ENCODE data around the gene SPRN. TPM values are rescaled to one million over a fixed set of nuclear protein-coding genes. Genes with fewer than 3 reads are reported as not detected.
"Not testable (repeated sequence)": the region's sequence is repeated elsewhere in the genome, so short reads cannot be mapped to it uniquely, and the experiment has no call there.

SPRN gene
- total RNA-seq, 1 donor from 2014 or later, result 0.12 TPM

DNA sequence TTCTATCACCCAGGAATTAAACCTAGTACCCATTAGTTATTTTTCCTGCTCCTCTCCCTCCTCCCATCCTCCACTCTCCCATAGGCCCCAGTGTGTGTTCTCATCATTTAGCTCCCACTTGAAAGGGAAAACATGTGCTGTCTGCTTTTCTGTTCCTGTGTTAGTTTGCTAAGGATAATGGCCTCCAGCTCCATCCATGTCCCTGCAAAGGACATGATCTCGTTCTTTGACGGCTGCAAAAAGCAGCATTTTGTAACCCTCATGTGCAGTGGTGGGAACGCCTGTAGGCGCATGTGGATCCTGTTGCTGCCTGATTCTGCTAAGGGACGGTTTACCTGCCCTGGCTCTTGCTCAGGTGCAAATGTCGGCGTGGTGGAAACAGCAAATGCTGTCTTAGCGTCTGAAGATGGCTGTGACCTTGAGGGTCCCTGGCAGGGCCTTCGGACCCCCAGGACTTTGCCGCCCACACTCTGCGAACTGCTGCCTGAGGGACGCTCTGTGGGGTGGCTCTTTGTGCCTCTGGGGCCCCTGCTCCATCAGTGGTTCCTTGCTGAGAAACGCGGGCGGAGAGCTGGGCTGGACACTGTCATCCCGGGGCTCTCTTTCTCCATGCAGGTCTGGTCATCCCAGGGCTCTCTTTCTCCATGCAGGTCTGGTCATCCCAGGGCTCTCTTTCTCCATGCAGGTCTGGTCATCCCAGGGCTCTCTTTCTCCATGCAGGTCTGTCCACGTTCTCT lies 36.0 kb downstream of the SPRN start:
- H3K9me3 Mint-ChIP-seq (ENCODE audit: low read depth), result no peaks in the 10 kb centered on the region
- H3K27me3 Mint-ChIP-seq, result no peaks in the 10 kb centered on the region
- H3K4me3 Mint-ChIP-seq (ENCODE audit: low read depth), result no peak overlapping the region
- peaks cover 9% of the 10 kb centered on the region for H3K36me3 Mint-ChIP-seq (ENCODE audit: insufficient read depth)
- TF ChIP-seq, protein P1, sequence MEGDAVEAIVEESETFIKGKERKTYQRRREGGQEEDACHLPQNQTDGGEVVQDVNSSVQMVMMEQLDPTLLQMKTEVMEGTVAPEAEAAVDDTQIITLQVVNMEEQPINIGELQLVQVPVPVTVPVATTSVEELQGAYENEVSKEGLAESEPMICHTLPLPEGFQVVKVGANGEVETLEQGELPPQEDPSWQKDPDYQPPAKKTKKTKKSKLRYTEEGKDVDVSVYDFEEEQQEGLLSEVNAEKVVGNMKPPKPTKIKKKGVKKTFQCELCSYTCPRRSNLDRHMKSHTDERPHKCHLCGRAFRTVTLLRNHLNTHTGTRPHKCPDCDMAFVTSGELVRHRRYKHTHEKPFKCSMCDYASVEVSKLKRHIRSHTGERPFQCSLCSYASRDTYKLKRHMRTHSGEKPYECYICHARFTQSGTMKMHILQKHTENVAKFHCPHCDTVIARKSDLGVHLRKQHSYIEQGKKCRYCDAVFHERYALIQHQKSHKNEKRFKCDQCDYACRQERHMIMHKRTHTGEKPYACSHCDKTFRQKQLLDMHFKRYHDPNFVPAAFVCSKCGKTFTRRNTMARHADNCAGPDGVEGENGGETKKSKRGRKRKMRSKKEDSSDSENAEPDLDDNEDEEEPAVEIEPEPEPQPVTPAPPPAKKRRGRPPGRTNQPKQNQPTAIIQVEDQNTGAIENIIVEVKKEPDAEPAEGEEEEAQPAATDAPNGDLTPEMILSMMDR (IDR thresholded peaks at IDR 0.05; ENCODE audit: unreplicated experiment), result no peak
- no peaks in the 10 kb centered on the region for H3K4me1 Mint-ChIP-seq (ENCODE audit: low read depth)
- no peak for DNase-seq (ENCODE audit: low spot score, unreplicated experiment)
- no peak overlapping the region for H3K27ac Mint-ChIP-seq

DNA sequence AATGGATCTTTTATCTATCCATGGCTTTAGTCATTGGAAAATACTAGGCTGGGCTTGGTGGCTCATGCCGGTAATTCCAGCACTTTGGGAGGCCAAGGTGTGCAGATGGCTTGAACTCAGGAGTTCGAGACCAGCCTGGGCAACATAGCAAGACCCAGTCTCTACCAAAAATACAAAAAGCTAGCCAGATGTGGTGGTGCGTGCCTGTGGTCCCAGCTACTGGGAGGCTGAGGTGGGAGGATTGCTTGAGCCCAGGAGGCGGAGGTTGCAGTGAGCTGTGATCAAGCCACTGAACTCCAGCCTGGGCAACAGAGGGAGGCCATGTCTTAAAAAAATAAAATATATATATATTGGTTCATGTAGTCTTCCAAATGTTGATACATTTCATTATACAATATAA lies 37.5 kb downstream of the SPRN start:
- H3K27me3 Mint-ChIP-seq; H3K9me3 Mint-ChIP-seq (ENCODE audit: low read depth); H3K27ac Mint-ChIP-seq; H3K4me3 Mint-ChIP-seq (ENCODE audit: low read depth); DNase-seq (ENCODE audit: low spot score, unreplicated experiment); H3K36me3 Mint-ChIP-seq (ENCODE audit: insufficient read depth); H3K4me1 Mint-ChIP-seq (ENCODE audit: low read depth): not testable (repeated sequence)

DNA sequence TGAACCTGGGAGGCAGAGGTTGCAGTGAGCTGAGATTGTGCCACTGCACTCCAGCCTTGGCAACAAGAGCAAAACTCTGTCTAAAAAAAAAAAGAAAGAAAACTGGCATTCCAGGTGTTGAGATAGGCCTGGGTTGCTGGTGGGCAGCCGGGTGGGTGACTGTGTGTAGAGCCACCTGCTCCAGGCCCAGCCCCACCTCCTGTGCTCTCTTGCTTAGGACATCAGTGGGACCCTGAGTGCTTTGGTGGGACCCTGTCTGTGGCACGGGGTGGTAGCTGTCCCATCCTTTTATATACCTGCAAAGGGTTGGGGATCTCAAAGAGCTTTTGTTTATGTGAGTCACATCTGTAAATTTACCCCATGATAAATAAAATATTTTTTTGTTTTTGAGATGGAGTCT lies 39.2 kb downstream of the SPRN start:
- no peak overlapping the region for H3K27ac Mint-ChIP-seq
- no peaks in the 10 kb centered on the region for H3K27me3 Mint-ChIP-seq
- no peaks in the 10 kb centered on the region for H3K9me3 Mint-ChIP-seq (ENCODE audit: low read depth)
- H3K36me3 Mint-ChIP-seq (ENCODE audit: insufficient read depth), result peaks cover 9% of the 10 kb centered on the region
- no peak overlapping the region for H3K4me3 Mint-ChIP-seq (ENCODE audit: low read depth)
- TF ChIP-seq, protein P1 (IDR thresholded peaks at IDR 0.05; ENCODE audit: unreplicated experiment), result no peak
- H3K4me1 Mint-ChIP-seq (ENCODE audit: low read depth), result no peaks in the 10 kb centered on the region
- no peak for DNase-seq (ENCODE audit: low spot score, unreplicated experiment)

DNA sequence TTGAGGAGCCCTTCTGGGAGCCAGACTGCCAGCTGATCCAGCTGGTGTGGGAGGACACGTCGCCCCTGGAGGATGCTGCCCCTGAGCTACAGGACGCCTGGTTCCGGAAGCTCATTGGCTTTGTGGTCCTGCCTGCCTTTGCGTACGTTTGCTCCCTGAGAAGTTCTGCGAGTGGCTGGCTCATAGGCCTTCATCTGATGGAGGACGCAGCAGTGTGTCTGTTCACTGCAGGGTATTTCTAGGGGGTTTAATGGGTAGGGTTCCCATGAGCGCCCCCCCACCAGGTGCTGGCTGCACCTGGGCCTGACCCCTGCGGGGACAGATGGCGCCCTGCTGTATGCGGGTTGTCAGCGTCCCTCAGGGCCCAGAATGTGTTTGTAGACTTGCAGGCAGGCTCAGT lies 40.4 kb downstream of the SPRN start:
- no peak overlapping the region for H3K27ac Mint-ChIP-seq
- H3K9me3 Mint-ChIP-seq (ENCODE audit: low read depth), result no peaks in the 10 kb centered on the region
- no peak overlapping the region for H3K4me3 Mint-ChIP-seq (ENCODE audit: low read depth)
- H3K4me1 Mint-ChIP-seq (ENCODE audit: low read depth), result no peaks in the 10 kb centered on the region
- peaks cover 6% of the 10 kb centered on the region for H3K36me3 Mint-ChIP-seq (ENCODE audit: insufficient read depth)
- TF ChIP-seq, protein P1 (IDR thresholded peaks at IDR 0.05; ENCODE audit: unreplicated experiment), result no peak
- H3K27me3 Mint-ChIP-seq, result no peaks in the 10 kb centered on the region
- no peak for DNase-seq (ENCODE audit: low spot score, unreplicated experiment)

DNA sequence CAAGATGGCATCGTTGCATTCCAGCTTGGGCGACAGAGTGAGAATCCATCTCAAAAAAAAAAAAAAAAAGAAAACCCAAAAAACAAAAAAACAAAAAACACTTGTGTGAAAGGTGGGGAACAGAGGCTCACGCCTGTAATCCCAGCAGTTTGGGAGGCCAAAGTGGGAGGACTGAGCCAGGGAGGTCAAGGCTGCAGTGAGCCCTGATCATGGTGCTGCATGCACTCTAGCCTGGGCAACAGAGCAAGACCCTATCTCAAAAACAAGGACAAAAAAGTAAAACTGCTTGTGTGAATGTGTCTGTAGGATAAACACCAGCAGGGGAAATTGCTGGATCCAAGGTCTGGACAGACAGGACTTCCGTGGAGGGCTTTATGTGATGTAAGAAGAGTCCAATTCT lies 40.9 kb downstream of the SPRN start:
- no peaks in the 10 kb centered on the region for H3K27me3 Mint-ChIP-seq
- H3K4me3 Mint-ChIP-seq (ENCODE audit: low read depth), result no peak overlapping the region
- H3K27ac Mint-ChIP-seq, result no peak overlapping the region
- TF ChIP-seq, protein P1 (IDR thresholded peaks at IDR 0.05; ENCODE audit: unreplicated experiment), result no peak
- no peaks in the 10 kb centered on the region for H3K4me1 Mint-ChIP-seq (ENCODE audit: low read depth)
- no peak for DNase-seq (ENCODE audit: low spot score, unreplicated experiment)
- H3K9me3 Mint-ChIP-seq (ENCODE audit: low read depth), result no peaks in the 10 kb centered on the region
- peaks cover 4% of the 10 kb centered on the region for H3K36me3 Mint-ChIP-seq (ENCODE audit: insufficient read depth)

DNA sequence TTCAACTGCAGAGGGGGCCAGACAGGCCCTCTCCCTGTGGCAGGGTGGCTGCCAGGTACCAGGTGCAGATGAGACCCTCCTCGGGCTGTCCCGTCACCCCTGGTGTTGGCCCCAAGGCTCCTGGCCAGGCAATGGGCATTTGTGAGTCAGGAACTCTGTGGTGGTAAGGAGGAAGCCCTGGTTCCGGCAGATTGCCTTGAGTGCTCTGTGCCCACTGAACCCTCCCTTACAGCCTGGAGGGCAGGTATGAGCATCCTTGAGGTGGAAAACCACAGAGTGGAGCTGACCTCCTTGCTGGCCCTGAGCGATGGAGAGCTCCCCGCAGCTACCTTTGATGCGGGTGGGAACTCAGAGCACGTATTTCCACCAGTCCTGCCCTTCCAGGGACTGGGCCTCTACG lies 43.4 kb downstream of the SPRN start:
- Mint-ChIP-seq H3K27me3 (peaks cover 14% of the 10 kb centered on the region), H3K4me1 (ENCODE audit: low read depth) (peaks cover 1% of the 10 kb centered on the region), H3K4me3 (ENCODE audit: low read depth) (no peak overlapping the region)

More for the DNA sequence above, 43.4 kb downstream of the SPRN start:
- H3K36me3 Mint-ChIP-seq (ENCODE audit: insufficient read depth), result peaks cover 3% of the 10 kb centered on the region
- H3K27ac Mint-ChIP-seq, result no peak overlapping the region
- H3K9me3 Mint-ChIP-seq (ENCODE audit: low read depth), result no peaks in the 10 kb centered on the region
- no peak for DNase-seq (ENCODE audit: low spot score, unreplicated experiment)
- TF ChIP-seq, protein P1 (IDR thresholded peaks at IDR 0.05; ENCODE audit: unreplicated experiment), result no peak
